AG10803 (cell line): ENCODE results near the gene CHKA.

Experiments used
- DNase-seq: peaks from one replicate; pipeline ENCODE4 v3.0.0; 2010; ENCODE audit warnings: low read depth
- H3K4me3 ChIP-seq: 2 replicates; pipeline ENCODE4 v1.5.1; 2011; ENCODE audit warnings: mild to moderate bottlenecking, low read length, control low read depth
- TF ChIP-seq, protein P1 (sequence below): conservative IDR thresholded peaks from 2 replicates; pipeline ENCODE4 v1.5.1; 2011; ENCODE audit warnings: mild to moderate bottlenecking, low read length, control low read depth, inconsistent platforms

CHKA gene

DNA sequence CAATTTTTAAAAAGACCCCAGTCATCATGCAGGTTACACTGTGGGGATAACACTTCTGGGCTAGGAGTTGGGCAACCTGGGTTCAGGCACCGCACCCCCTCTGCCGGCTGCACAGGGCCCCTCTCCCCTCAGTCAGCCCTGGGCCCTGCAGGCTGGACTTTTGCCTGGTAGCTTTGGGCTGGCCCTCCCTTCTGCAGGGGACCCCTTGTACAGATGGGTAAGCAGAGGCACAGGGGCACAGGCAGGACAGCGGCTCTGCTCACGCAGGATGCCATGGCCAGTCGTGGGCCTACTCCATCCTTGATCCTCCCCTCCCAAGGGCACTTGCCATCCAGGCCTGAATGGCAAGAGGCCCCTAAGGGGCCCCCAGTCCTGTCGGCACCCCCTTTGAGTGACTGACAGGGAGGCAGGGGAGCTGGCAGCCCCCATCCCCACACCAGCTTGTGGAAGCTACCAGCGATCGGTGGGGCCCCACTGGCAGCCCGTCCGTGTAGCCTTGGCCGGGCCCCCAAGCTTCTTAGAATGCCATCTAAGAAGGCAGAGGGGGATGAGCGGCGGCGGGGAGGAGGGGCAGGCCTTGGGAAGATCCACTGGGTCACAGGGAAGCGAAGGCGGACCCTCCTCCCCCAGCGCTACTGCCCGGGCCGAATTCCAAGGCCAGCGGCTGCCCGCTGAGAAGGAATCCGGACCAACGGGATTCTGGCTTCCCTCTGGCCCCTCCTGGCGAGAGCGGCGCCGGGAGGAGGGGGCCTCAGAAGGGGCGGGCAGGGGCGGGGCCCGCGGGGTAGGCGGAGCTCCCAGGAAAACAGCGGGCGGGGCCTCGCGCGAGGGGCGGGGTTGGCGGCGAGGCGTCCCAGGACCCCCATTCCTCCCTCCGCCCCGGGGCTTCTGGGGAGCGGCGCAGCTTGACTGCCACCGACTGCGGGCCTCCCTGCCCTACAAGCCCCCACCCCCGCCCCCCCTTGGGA, 6.8 kb upstream of the CHKA start:
- H3K4me3 ChIP-seq = peak overlapping the region; percentile 49
- TF ChIP-seq, protein P1, sequence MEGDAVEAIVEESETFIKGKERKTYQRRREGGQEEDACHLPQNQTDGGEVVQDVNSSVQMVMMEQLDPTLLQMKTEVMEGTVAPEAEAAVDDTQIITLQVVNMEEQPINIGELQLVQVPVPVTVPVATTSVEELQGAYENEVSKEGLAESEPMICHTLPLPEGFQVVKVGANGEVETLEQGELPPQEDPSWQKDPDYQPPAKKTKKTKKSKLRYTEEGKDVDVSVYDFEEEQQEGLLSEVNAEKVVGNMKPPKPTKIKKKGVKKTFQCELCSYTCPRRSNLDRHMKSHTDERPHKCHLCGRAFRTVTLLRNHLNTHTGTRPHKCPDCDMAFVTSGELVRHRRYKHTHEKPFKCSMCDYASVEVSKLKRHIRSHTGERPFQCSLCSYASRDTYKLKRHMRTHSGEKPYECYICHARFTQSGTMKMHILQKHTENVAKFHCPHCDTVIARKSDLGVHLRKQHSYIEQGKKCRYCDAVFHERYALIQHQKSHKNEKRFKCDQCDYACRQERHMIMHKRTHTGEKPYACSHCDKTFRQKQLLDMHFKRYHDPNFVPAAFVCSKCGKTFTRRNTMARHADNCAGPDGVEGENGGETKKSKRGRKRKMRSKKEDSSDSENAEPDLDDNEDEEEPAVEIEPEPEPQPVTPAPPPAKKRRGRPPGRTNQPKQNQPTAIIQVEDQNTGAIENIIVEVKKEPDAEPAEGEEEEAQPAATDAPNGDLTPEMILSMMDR = no peak
- DNase-seq = peak; percentile 50

DNA sequence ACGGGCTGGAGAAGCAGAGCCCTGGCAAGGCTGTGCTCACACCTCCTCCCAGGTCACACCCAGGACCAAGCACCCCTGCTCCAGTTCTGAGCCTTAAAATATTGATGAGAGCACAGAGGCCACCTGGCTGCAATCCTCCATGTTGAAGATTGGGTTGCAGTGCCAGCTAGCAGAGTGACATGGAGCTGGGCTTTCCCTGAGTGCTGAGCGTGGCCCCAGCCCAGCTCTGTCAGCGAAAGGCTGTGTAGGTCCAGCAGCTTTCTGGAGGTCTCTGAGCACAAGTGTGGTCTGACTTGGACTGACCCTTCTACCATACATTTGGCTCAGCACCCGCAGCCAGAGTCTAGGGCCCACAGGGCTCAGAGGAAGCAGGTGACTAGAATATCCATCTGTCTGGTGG, 4.0 kb upstream of the CHKA start:
- DNase-seq = no peak
- H3K4me3 ChIP-seq = no peak overlapping the region
- TF ChIP-seq, protein P1 = no peak

DNA sequence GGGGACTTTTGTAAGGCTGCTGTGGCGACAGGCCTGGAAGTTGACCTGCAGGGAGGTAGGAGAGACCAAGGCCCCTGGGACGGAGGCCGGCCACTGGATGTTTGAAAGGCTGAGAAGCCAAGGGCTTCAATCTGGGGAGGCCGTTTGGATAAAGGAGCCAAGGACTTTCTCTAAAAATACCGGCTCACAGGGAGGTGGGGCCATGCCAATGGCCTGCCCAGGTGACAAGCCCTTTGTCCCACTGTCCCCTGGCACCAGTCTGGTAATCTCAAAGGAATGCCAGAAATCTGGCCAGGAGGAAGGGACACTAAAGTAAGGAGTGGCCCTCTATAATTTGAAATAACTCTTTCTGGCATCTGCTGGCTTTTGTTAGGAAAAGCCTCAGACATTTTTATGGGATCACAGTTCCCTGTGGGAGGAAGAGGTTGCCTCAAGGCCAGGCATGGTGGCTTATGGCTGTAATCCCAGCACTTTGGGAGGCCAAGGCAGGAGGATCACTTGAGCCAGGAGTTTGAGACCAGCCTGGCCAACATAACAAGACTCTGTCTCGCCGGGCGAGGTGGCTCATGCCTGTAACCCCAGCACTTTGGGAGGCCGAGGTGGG, 1.9 kb upstream of the CHKA start:
- TF ChIP-seq, protein P1 = no peak
- no peak for DNase-seq
- H3K4me3 ChIP-seq = no peak overlapping the region

DNA sequence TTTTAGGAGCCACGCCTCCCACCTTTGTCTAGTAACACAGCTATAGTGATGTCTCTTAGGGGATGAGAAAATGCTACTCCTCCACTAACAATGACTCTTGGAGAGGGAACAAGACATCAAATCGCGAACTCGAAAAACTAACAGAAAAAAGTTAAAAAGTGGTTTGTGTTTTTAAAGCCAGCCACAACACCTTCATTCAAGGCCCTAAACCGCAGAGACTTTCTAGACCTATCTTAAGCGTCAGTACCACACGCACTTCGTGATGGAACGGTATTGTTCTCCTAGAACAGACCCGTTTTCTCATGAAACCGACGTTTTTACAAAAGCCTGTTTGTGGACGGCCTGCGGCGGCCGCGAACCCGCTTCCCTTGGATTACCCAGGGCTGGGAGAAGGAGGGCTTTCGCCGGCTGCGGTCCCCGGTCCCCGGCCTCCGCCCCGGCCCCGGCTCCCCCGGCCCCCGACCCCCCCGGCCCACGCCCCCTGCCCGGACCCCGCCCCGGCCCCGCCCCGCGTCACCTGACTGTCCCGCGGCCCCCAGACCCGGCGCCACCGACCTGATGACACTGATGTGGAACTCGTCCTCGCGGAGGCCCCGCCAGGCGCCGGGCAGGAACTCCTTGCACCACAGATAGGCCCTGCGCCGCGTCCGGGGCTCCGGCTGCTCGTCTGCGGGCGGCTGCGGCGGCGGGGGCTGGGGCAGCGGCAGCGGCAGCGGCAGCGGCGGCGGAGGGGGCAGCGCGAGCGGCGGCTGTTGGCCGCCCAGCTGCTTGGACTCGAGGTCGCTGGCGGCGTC, 718 bp downstream of the CHKA start:
- H3K4me3 ChIP-seq = peak overlapping the region; percentile 75
- TF ChIP-seq, protein P1 = no peak
- peak; percentile 31 for DNase-seq

DNA sequence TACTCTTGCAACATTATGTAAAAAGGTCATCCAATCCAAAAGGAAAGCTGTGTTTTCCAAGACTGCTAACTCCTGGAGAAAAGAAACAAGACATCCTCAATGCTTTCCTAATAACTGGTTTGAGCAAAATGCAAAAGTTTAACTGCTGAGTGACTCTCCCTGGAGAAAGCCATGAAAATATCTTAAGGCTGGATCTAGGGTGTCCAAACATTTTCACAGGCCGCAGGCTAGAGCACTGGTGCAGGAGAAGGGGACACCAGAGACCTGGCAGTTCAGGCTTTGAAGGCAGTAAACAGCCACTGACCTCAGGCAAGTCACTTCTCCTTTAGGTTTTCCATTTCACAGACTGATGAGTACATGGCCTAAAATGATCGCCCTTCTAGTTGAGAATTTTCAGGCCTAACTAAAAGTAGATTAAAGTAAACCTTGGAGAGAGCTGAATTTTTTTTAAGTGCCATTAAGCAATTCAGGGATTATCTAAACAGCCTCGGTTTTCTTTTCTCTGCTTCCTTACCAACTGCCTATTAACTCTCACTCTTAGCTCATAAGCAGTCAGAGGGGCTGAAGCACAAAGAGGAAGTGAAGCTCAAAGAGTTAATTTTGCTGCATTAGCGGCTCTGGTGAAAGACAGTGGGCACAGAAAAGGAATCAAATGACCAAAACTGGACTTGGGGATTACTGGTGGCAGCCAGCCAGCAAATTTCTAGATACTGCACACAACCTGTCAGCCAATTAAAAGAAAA, 2.3 kb downstream of the CHKA start:
- no peak for DNase-seq

More for the DNA sequence above, 2.3 kb downstream of the CHKA start:
- H3K4me3 ChIP-seq = no peak overlapping the region
- TF ChIP-seq, protein P1 = no peak
